ENCODE results near the gene HAUS2.

DNA sequence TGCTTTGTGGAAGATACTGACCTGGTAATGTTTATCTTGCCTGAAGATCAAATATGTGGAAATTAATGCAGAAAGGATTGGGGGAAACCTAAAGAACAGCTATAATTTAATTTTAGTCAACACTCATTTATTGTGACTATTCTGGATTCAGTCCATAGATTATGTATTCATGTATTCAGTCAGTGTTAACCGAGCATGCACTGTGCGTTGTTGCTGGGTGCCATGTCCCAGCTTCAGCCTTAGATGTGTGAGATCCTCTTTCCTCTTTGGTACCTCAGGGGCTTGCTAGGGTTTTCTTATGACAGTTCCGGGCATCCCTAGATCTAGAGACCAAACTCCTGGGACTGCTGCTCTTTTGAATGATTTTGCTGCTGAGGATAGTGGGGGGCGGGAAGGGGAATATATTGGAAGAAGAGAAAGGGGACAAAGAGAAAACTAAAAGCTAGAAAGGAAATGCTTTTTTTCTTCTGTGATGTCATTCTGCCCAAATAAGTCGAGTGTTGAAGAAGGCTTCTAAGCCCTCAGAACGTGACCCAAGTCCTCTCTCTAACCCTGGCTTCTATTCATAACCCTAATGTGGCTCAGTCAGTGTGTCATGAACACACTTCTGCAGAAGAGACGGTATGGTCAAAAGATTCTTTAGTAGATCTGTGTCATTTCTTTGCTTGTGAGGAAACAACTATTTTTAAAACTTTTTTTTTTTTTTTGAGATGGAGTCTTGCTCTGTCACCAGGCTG, 60.3 kb downstream of the HAUS2 start:
- TF ChIP-seq EZH2 (IDR thresholded peaks at IDR 0.05): no peak
- no peak for TF ChIP-seq JUND (IDR thresholded peaks at IDR 0.05)
- no peak for TF ChIP-seq FOSL1 (IDR thresholded peaks at IDR 0.05; ENCODE audit: low read depth)
- TF ChIP-seq POLR2AphosphoS5 (IDR thresholded peaks at IDR 0.05; ENCODE audit: low read depth, low read length): no peak
- TF ChIP-seq, protein P1, sequence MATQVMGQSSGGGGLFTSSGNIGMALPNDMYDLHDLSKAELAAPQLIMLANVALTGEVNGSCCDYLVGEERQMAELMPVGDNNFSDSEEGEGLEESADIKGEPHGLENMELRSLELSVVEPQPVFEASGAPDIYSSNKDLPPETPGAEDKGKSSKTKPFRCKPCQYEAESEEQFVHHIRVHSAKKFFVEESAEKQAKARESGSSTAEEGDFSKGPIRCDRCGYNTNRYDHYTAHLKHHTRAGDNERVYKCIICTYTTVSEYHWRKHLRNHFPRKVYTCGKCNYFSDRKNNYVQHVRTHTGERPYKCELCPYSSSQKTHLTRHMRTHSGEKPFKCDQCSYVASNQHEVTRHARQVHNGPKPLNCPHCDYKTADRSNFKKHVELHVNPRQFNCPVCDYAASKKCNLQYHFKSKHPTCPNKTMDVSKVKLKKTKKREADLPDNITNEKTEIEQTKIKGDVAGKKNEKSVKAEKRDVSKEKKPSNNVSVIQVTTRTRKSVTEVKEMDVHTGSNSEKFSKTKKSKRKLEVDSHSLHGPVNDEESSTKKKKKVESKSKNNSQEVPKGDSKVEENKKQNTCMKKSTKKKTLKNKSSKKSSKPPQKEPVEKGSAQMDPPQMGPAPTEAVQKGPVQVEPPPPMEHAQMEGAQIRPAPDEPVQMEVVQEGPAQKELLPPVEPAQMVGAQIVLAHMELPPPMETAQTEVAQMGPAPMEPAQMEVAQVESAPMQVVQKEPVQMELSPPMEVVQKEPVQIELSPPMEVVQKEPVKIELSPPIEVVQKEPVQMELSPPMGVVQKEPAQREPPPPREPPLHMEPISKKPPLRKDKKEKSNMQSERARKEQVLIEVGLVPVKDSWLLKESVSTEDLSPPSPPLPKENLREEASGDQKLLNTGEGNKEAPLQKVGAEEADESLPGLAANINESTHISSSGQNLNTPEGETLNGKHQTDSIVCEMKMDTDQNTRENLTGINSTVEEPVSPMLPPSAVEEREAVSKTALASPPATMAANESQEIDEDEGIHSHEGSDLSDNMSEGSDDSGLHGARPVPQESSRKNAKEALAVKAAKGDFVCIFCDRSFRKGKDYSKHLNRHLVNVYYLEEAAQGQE (IDR thresholded peaks at IDR 0.05; ENCODE audit: low read depth): no peak
- TF ChIP-seq, protein P2, sequence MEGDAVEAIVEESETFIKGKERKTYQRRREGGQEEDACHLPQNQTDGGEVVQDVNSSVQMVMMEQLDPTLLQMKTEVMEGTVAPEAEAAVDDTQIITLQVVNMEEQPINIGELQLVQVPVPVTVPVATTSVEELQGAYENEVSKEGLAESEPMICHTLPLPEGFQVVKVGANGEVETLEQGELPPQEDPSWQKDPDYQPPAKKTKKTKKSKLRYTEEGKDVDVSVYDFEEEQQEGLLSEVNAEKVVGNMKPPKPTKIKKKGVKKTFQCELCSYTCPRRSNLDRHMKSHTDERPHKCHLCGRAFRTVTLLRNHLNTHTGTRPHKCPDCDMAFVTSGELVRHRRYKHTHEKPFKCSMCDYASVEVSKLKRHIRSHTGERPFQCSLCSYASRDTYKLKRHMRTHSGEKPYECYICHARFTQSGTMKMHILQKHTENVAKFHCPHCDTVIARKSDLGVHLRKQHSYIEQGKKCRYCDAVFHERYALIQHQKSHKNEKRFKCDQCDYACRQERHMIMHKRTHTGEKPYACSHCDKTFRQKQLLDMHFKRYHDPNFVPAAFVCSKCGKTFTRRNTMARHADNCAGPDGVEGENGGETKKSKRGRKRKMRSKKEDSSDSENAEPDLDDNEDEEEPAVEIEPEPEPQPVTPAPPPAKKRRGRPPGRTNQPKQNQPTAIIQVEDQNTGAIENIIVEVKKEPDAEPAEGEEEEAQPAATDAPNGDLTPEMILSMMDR (IDR thresholded peaks at IDR 0.05 in 2 of 3, conservative IDR thresholded peaks at IDR 0.05 in 1 of 3; ENCODE audit: borderline replicate concordance in 1 of 3, insufficient read depth in 1 of 3, low read depth in 2 of 3, low read length in 2 of 3): no peak
- no peak for TF ChIP-seq ZFX (IDR thresholded peaks at IDR 0.05)
- TF ChIP-seq, protein P3, sequence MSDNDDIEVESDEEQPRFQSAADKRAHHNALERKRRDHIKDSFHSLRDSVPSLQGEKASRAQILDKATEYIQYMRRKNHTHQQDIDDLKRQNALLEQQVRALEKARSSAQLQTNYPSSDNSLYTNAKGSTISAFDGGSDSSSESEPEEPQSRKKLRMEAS (IDR thresholded peaks at IDR 0.05): no peak
- no peak for TF ChIP-seq EGR1 (IDR thresholded peaks at IDR 0.05; ENCODE audit: low read depth)
